Fibroblast of the aortic adventitia (primary cell): ENCODE results near the gene CLN6. TPM values are rescaled to one million over a fixed set of nuclear protein-coding genes. Genes with fewer than 3 reads are reported as not detected.
"Not testable (repeated sequence)": the region's sequence is repeated elsewhere in the genome, so short reads cannot be mapped to it uniquely, and the experiment has no call there.

Source experiments
- DNase-seq: peaks from one replicate; pipeline ENCODE4 v3.0.0-alpha.2; 2010; ENCODE audit warnings: low read depth
- H3K4me3 ChIP-seq: 2 replicates; pipeline ENCODE4 v1.5.1; 2011; ENCODE audit warnings: low read depth, mild to moderate bottlenecking, control low read depth, low read length, moderate library complexity
- CTCF ChIP-seq: IDR thresholded peaks from 2 replicates; pipeline ENCODE4 v1.5.1; 2011; ENCODE audit warnings: mild to moderate bottlenecking, low read length, control low read depth, inconsistent platforms; ENCODE audit not compliant: insufficient read depth
- total RNA-seq: library from RNA; depleted of rRNA; stranded (reverse); fragments of >200 nt; gene quantifications from 2 replicates; pipeline ENCODE4 v1.2.3, GENCODE V29; 2012; ENCODE audit warnings: low replicate concordance

Gene CLN6
- total RNA-seq, 1 donor, result 25.9 TPM

DNA sequence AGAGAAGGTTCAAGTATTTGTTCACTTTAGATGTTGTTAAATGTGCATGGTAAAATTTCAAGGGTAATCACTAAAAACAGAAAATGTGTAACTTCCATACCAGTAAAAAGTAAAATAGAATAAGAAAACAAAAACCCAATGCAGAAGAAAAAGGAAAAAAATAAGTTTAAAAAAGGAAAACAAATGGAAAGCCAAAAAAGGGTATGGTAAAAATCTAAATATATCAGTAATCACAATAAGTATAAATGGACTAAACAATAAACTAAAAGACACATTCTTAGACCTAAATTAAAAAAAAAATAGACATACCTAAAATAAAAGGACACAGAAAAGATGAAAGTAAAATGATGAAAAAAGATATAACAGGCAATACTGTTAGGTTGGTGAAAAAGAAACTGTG lies 9.5 kb upstream of the CLN6 start:
- TF ChIP-seq CTCF, result no peak
- DNase-seq, result no peak
- H3K4me3 ChIP-seq, result no peak overlapping the region

DNA sequence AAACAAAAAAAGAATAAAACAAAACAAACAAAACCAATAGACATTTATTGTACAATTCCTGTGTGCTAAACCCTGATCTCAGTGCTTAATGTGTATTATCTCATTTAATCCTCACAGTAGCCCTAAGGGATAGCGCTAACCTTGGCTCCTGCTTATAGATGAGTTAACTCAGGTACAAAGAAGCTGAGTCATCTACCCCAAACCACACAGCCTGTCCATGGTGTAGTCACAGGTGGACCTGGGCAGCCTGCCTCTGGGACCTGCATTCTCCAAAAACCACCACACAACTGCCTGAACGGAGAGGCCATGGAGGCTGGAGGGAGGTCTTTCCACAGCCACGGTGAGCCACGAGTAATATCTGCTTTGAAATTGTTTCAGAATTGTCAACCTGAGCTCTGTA lies 5.5 kb upstream of the CLN6 start:
- H3K4me3 ChIP-seq, result no peak overlapping the region
- DNase-seq, result no peak
- TF ChIP-seq CTCF, result no peak

DNA sequence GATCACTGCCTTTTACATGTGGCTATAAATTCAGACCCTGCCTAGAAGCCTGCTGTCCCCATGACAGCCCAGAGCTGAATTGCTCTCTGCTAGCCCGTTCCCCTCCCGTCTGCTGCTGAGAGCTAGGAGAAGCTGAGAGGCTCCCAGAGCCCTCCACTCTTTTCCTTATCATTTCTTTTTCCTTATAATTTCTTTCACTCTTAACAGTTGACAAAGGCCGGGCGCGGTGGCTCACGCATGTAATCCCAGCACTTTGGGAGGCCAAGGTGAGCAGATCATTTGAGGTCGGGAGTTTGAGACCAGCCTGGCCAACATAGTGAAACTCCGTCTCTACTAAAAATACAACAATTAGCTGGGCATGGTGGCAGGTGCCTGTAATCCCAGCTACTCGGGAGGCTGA lies 5.0 kb upstream of the CLN6 start:
- not testable (repeated sequence) for DNase-seq, H3K4me3 ChIP-seq

- no peak for TF ChIP-seq CTCF
- peak; percentile 28 for DNase-seq
- no peak overlapping the region for H3K4me3 ChIP-seq
Measured at GRCh38 chr15:68234060-68234459, 4.5 kb upstream of the CLN6 start.

DNA sequence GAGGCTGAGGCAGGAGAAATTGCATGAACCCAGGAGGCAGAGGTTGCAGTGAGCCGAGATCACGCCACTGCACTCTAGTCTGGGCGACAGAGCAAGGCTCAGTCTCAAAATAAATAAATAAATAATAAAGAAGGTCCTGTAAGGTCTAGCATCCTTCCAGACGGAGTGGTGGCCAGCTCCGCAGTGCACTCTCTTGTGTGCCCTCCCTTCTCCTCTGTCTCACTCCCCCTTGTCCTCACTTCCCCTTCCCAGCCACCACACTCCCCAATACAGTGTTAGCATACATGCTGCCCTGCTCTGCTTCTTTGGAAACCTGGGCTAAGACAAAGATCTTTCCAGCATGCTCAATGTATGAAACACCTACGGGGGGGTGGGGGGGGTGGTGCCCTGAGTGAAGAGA lies 3.4 kb upstream of the CLN6 start:
- H3K4me3 ChIP-seq, result no peak overlapping the region
- no peak for DNase-seq
- TF ChIP-seq CTCF, result no peak

- TF ChIP-seq CTCF, result no peak
- no peak overlapping the region for H3K4me3 ChIP-seq
- no peak for DNase-seq
Measured at GRCh38 chr15:68232449-68232848, 2.9 kb upstream of the CLN6 start.

DNA sequence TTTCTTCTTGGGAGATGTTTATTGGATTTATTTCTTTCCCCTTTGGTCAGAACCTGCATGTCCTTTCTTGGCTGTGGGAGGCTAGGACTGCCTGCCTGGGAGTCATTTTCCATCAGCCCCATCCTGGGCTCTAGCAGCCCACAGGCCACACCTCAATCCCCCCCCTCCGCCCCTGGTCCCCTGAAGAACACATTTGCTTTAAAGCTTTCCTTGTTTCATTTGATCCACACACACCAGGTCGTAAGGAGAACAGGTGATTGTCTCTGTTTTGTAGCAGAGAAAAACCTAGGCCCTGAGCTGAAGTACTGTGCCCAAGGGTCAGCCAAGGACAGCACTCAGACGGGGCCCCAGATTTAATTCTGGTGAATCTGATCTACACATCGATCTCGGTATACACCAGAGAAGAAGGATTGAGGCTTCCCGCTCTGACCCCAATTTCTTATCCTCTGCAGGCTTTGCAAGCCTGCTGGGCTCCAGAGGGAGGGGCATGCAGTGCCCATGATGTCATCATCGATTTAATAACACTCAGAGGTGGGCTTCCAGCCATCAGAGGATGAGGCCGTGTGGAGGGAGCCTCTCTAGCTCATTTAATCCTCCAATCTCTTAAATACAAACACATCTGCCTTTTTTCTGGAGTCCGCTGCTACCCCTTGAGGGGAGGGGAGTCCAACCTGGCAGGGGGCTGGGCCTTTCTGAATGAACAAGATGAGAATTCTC lies 1.7 kb upstream of the CLN6 start:
- DNase-seq, result no peak
- no peak overlapping the region for H3K4me3 ChIP-seq
- TF ChIP-seq CTCF, result no peak
